CD4-positive, alpha-beta memory T cell (primary cell): ENCODE measurements around the gene PHETA2. TPM values are rescaled to one million over a fixed set of nuclear protein-coding genes. Genes with fewer than 3 reads are reported as not detected.
A peak's percentile ranks its signal among the peaks of the same experiment; 100 is the strongest.
"Not testable (repeated sequence)": the region's sequence is repeated elsewhere in the genome, so short reads cannot be mapped to it uniquely, and the experiment has no call there.

Experiments
- CTCF ChIA-PET: fragments of 350-600 bp; sonication (Branson Sonifier 250); formaldehyde crosslinking; loops from one replicate; lab custom pipeline; 2021; ENCODE audit warnings: inconsistent platforms; ENCODE audit not compliant: partially characterized antibody; lab: Charles Lee
- POLR2A ChIA-PET: fragments of 350-600 bp; sonication (Branson Sonifier 250); formaldehyde crosslinking; loops from one replicate; lab custom pipeline; 2021; ENCODE audit not compliant: partially characterized antibody; lab: Charles Lee
- DNase-seq, 5 donors: peaks; one replicate each; pipeline versions ENCODE4 v3.0.0 to v3.0.0-alpha.2; 2020 to 2022; ENCODE audit warnings: mixed read lengths in 1 of 5
- H3K27ac ChIP-seq: one replicate; pipeline ENCODE4 v1.7.0; 2013; ENCODE audit warnings: low read depth, low read length
- H3K27me3 ChIP-seq: 2 replicates; pipeline ENCODE4 v1.7.0; 2013; ENCODE audit warnings: mild to moderate bottlenecking, low read length, moderate library complexity; ENCODE audit not compliant: insufficient read depth
- H3K36me3 ChIP-seq: 2 replicates; pipeline ENCODE4 v1.7.0; 2013; ENCODE audit warnings: mild to moderate bottlenecking, low read length, moderate library complexity; ENCODE audit not compliant: insufficient read depth
- H3K4me1 ChIP-seq: 2 replicates; pipeline ENCODE4 v1.7.0; 2013; ENCODE audit warnings: mild to moderate bottlenecking, low read length, moderate library complexity; ENCODE audit not compliant: insufficient read depth
- H3K4me3 ChIP-seq, 2 donors: one replicate each; pipeline ENCODE4 v1.7.0; 2013; ENCODE audit warnings: low read length in 2 of 2, mild to moderate bottlenecking in 1 of 2
- H3K9me3 ChIP-seq, 2 donors: one replicate each; pipeline ENCODE4 v1.7.0; 2013; ENCODE audit warnings: low read length in 2 of 2, control low read depth in 1 of 2; ENCODE audit not compliant: control insufficient read depth in 1 of 2
- H3K27ac Mint-ChIP-seq, 7 donors: one replicate each; pipeline ENCODE4 v1.8.0; 2020 to 2021; ENCODE audit warnings: mixed read lengths in 7 of 7, mild to moderate bottlenecking in 6 of 7, inconsistent platforms in 3 of 7, moderate library complexity in 3 of 7
- H3K27me3 Mint-ChIP-seq, 2 donors: one replicate each; pipeline ENCODE4 v1.8.0; 2020 to 2021; ENCODE audit warnings: mixed read lengths in 2 of 2
- H3K36me3 Mint-ChIP-seq, 2 donors: one replicate each; pipeline ENCODE4 v1.8.0; 2020 to 2021; ENCODE audit warnings: mixed read lengths in 2 of 2, inconsistent platforms in 1 of 2, mild to moderate bottlenecking in 1 of 2
- H3K4me1 Mint-ChIP-seq, 4 donors: one replicate each; pipeline ENCODE4 v1.8.0; 2020 to 2021; ENCODE audit warnings: mixed read lengths in 4 of 4, mild to moderate bottlenecking in 1 of 4
- H3K4me3 Mint-ChIP-seq, 8 donors: one replicate each; pipeline ENCODE4 v1.8.0; 2020 to 2021; ENCODE audit warnings: mixed read lengths in 8 of 8, mild to moderate bottlenecking in 7 of 8, moderate library complexity in 6 of 8, inconsistent platforms in 3 of 8
- H3K9me3 Mint-ChIP-seq, 8 donors: one replicate each; pipeline ENCODE4 v1.8.0; 2020 to 2021; ENCODE audit warnings: mixed read lengths in 8 of 8, mild to moderate bottlenecking in 5 of 8, inconsistent platforms in 3 of 8, moderate library complexity in 1 of 8
- intact Hi-C: fragments of 100-400 bp; cut with micrococcal nuclease; formaldehyde crosslinking; loops from one replicate; pipeline ENCODE4 v1.15.1; 2023
- polyA plus RNA-seq, 2 donors: library from polyadenylated mRNA; unstranded; fragments of 300-500 nt; fragmentation: Illumina TruSeq; gene quantifications; one replicate each; pipeline ENCODE4 v1.2.3, GENCODE V29; 2021
- total RNA-seq, 2 experiments: library from RNA; stranded (reverse); gene quantifications; one replicate each; pipeline ENCODE4 v1.2.3, GENCODE V29; 2021

The PHETA2 gene
- total and polyA plus RNA-seq, 4 experiments from 2014 or later = 0.69 to 1.9 (median 1.7) TPM

DNA sequence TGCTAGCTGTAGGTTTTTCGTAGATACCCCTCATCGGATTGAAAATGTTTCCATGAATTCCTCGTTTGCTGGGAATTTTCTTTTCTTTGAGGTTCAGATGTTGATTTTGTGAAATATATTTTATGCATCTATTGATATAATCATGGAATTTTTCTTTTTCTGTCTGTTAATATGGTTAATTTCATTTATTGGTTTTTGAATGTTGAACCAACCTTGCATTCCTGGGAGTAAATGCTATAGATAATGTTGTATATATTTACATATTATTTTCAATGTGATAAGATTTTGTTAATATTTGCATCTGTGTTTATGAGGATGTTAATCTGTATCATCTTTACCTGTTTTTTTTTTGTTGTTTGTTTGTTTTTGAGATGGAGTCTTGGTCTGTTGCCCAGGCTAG, 27.2 kb downstream of the PHETA2 start:
- H3K4me3 Mint-ChIP-seq = no peak overlapping the region
- peaks cover 0 to 47% (median 34%) of the 10 kb centered on the region in 8 donors for H3K9me3 Mint-ChIP-seq
- Histone ChIP-seq H3K4me1 (no peaks in the 10 kb centered on the region), H3K9me3 (peaks cover 0 to 14% of the 10 kb centered on the region in 2 donors), H3K4me3 (no peak overlapping the region), H3K27ac (no peak overlapping the region), H3K36me3 (no peaks in the 10 kb centered on the region), H3K27me3 (no peaks in the 10 kb centered on the region)
- peaks cover 20 to 43% of the 10 kb centered on the region in 2 donors for H3K36me3 Mint-ChIP-seq
- ChIA-PET POLR2A (no interaction called here), CTCF (interaction anchor here (2.2 kb wide), 1 partner anchor 10 kb away, joined by 12 read pairs; the partner anchor contains the start of gene NDUFA6)
- no peaks in the 10 kb centered on the region for H3K4me1 Mint-ChIP-seq
- intact Hi-C loops = no loop called here
- H3K27me3 Mint-ChIP-seq = no peaks in the 10 kb centered on the region
- DNase-seq = no peak
- H3K27ac Mint-ChIP-seq = no peak overlapping the region

DNA sequence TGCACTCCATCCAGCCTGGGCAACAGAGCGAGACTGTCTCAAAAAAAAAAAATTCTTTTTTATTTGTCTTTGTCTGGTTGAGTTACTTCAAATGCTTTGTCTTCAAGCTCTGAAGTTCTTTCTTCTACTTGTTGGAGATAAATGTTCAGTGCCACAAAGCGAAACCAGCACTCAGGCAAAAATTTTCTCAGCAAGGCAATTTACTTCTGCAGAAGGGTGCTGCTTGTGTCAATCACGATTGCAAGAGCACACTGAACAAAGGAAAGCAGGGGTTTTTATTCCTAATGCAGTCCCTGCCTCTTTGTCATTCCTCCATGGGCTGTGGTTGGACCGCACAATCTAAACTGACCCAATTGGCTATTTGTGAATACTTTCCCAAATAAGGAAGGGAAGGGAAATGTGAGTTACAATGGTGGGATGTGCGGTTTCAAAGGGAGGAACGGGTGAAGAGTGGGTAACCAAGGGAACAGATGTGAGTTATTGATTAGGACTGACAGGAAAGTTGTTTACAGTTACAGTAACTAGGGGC, 30.3 kb downstream of the PHETA2 start:
- H3K27ac ChIP-seq, H3K27ac Mint-ChIP-seq, H3K27me3 Mint-ChIP-seq, H3K27me3 ChIP-seq, intact Hi-C loops, DNase-seq, H3K4me1 ChIP-seq, H3K4me3 Mint-ChIP-seq, H3K4me1 Mint-ChIP-seq, H3K36me3 ChIP-seq, H3K4me3 ChIP-seq: not testable (repeated sequence)
- ChIA-PET CTCF (interaction anchor here (2.2 to 2.9 kb wide), 2 partner anchors 13 to 14 kb away, joined by 7 to 10 read pairs; partner anchors contain the start of gene NDUFA6), POLR2A (interaction anchor here (1.2 kb wide), 1 partner anchor 13 kb away, joined by 3 read pairs; no protein-coding TSS in a partner anchor)
- Mint-ChIP-seq H3K9me3 (peaks cover 0 to 50% (median 32%) of the 10 kb centered on the region in 8 donors), H3K36me3 (peaks cover 17 to 54% of the 10 kb centered on the region in 2 donors)
- peaks cover 0 to 14% of the 10 kb centered on the region in 2 donors for H3K9me3 ChIP-seq

DNA sequence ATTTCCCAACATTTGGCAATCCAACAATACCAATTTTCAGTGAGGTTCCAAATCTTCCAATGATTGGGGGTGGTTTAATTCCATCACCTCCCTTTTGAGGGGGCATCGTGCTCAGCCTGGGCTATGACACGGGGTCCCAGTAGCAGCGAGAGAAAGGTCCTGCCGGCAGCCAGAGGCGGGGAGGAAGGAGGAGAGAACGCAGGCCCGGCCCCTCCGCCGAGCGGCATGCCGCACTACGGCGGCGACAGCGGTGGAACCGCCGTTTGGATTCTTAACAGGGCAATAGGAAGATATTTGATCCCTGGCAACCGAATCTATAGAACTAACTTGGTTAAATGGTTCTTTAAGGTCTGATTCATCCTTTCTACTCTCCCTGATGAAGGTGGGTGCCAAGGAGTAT, 34.8 kb downstream of the PHETA2 start:
- H3K9me3 ChIP-seq = peaks cover 0 to 6% of the 10 kb centered on the region in 2 donors
- Mint-ChIP-seq H3K27me3 (no peaks in the 10 kb centered on the region), H3K9me3 (peaks cover 0 to 21% (median 11%) of the 10 kb centered on the region in 8 donors), H3K4me3 (no peak overlapping the region), H3K4me1 (peaks cover 0 to 8% (median under 1%) of the 10 kb centered on the region in 4 donors), H3K36me3 (peaks cover 10 to 39% of the 10 kb centered on the region in 2 donors), H3K27ac (no peak overlapping the region)
- POLR2A ChIA-PET = no interaction called here
- no peaks in the 10 kb centered on the region for H3K36me3 ChIP-seq
- no peaks in the 10 kb centered on the region for H3K4me1 ChIP-seq
- no peak for DNase-seq
- CTCF ChIA-PET = interaction anchor here (1.2 kb wide), 1 partner anchor 17 kb away, joined by 4 read pairs; no protein-coding TSS in a partner anchor
- H3K4me3 ChIP-seq = no peak overlapping the region
- intact Hi-C loops = no loop called here
- H3K27ac ChIP-seq = no peak overlapping the region
- H3K27me3 ChIP-seq = no peaks in the 10 kb centered on the region

DNA sequence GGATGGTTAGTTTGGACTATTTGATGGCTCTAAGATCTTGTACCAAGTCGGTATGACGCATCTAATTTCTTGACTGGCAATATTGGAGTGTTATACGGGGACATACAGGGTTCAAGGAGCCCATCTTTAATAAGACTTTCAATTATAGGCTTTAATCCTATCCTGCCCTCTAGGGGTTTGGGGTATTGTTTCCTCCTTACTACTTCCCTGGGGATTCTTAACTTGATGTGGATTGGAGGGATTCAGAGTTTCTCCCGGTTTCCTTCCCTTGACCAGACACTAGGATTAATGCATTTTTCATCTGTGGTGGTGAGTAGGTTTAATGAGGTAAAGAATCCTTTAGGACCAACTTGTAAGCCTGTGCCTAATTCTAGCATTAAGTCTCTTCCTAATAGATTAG, 37.8 kb downstream of the PHETA2 start:
- Histone ChIP-seq H3K4me1 (no peaks in the 10 kb centered on the region), H3K36me3 (no peaks in the 10 kb centered on the region), H3K4me3 (no peak overlapping the region), H3K27ac (no peak overlapping the region), H3K9me3 (peaks cover 0 to 18% of the 10 kb centered on the region in 2 donors), H3K27me3 (no peaks in the 10 kb centered on the region)
- CTCF ChIA-PET = interaction anchor here (1.0 to 1.7 kb wide), 4 partner anchors 14 to 146 kb away, joined by 3 to 8 read pairs (median 5); no protein-coding TSS in a partner anchor
- peaks cover 11 to 32% of the 10 kb centered on the region in 2 donors for H3K36me3 Mint-ChIP-seq
- POLR2A ChIA-PET = interaction anchor here (1.9 to 2.0 kb wide), 2 partner anchors 21 to 332 kb away, joined by 4 to 9 read pairs; no protein-coding TSS in a partner anchor
- no peak overlapping the region for H3K4me3 Mint-ChIP-seq
- peaks cover 0 to 11% (median under 1%) of the 10 kb centered on the region in 4 donors for H3K4me1 Mint-ChIP-seq
- intact Hi-C loops = loop anchor here (5.0 kb wide), 1 partner anchor 144 kb away; the partner anchor contains the start of gene SEPTIN3
- DNase-seq = no peak
- H3K9me3 Mint-ChIP-seq = peaks cover 0 to 30% (median 24%) of the 10 kb centered on the region in 8 donors
- H3K27ac Mint-ChIP-seq = no peak overlapping the region
- no peaks in the 10 kb centered on the region for H3K27me3 Mint-ChIP-seq

DNA sequence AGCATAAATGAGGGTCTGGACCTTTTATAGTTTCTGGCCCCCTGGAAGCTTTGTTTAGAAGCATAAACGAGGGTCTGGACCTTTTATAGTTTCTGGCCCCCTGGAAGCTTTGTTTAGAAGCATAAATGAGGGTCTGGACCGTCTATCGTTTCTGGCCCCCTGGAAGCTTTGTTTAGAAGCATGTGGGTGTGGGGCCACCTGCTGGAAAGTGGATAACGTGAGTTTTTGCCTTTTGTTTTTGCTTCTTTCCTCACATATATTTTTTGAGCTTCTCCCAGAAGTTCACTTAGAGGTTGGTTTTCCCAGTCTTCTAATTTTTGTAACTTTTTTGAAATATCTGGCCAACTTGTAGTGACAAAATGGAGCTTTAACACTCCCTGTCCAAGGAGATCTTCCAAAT, 38.7 kb downstream of the PHETA2 start:
- not testable (repeated sequence) for DNase-seq, H3K27ac Mint-ChIP-seq, H3K27me3 Mint-ChIP-seq, H3K36me3 ChIP-seq, H3K4me3 ChIP-seq, H3K4me1 ChIP-seq, H3K4me3 Mint-ChIP-seq, H3K27ac ChIP-seq, H3K27me3 ChIP-seq
- Mint-ChIP-seq H3K36me3 (peaks cover 11 to 25% of the 10 kb centered on the region in 2 donors), H3K4me1 (peaks cover 0 to 16% (median 3%) of the 10 kb centered on the region in 4 donors), H3K9me3 (peaks cover 0 to 34% (median 24%) of the 10 kb centered on the region in 8 donors)
- peaks cover 0 to 18% of the 10 kb centered on the region in 2 donors for H3K9me3 ChIP-seq
- ChIA-PET CTCF (interaction anchor here (0.6 to 1.7 kb wide), 4 partner anchors 20 to 1365 kb away, joined by 3 to 8 read pairs (median 5); partner anchors contain the start of gene NDUFA6), POLR2A (interaction anchor here (0.6 to 2.0 kb wide), 4 partner anchors 22 to 331 kb away, joined by 3 to 9 read pairs (median 4); no protein-coding TSS in a partner anchor)
- intact Hi-C loops = loop anchor here (5.0 kb wide), 1 partner anchor 145 kb away; the partner anchor contains the start of gene SEPTIN3

DNA sequence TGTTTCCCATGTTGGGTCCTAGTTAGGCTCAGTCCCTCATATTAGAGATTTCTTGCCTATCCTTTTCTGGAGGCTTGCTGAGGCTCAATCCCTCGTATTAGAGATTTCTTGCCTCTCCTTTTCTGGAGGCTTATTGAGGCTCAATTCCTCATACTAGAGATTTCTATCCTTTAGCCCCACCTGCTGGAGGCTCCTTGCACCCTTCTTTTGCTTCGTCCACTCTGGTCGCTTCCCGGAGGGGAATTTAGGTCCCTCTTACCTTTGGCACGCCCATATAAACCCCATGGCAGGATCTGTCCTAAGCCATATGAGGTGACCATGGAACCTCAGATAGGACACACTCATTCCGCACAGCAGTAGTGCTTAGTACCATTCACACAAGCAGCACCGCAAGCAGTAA, 40.7 kb downstream of the PHETA2 start:
- Histone ChIP-seq H3K9me3 (peaks cover 0 to 18% of the 10 kb centered on the region in 2 donors), H3K27me3 (no peaks in the 10 kb centered on the region), H3K36me3 (no peaks in the 10 kb centered on the region), H3K27ac (no peak overlapping the region), H3K4me1 (peaks cover 11% of the 10 kb centered on the region), H3K4me3 (no peak overlapping the region)
- ChIA-PET CTCF (no interaction called here), POLR2A (no interaction called here)
- intact Hi-C loops = loop anchor here (5.0 kb wide), 1 partner anchor 147 kb away; the partner anchor contains the start of gene SEPTIN3
- Mint-ChIP-seq H3K9me3 (peaks cover 0 to 34% (median 24%) of the 10 kb centered on the region in 8 donors), H3K4me3 (no peak overlapping the region), H3K4me1 (peaks cover 7 to 21% (median 14%) of the 10 kb centered on the region in 4 donors), H3K36me3 (peaks cover 8 to 10% of the 10 kb centered on the region in 2 donors), H3K27ac (peak overlapping the region in 1 of 7 donors; percentile 3), H3K27me3 (no peaks in the 10 kb centered on the region)
- no peak for DNase-seq

GRCh38 chr22:42115420-42115830, 41.4 kb downstream of the PHETA2 start:
- H3K27ac ChIP-seq, H3K36me3 ChIP-seq, intact Hi-C loops, H3K4me3 Mint-ChIP-seq, CTCF ChIA-PET, DNase-seq, H3K27me3 Mint-ChIP-seq, H3K27me3 ChIP-seq, H3K4me3 ChIP-seq, POLR2A ChIA-PET, H3K36me3 Mint-ChIP-seq: not testable (repeated sequence)
- Histone ChIP-seq H3K4me1 (peaks cover 17% of the 10 kb centered on the region), H3K9me3 (peaks cover 0 to 18% of the 10 kb centered on the region in 2 donors)
- Mint-ChIP-seq H3K4me1 (peaks cover 13 to 28% (median 20%) of the 10 kb centered on the region in 4 donors), H3K9me3 (peaks cover 0 to 34% (median 24%) of the 10 kb centered on the region in 8 donors), H3K27ac (peak overlapping the region in 3 of 7 donors; percentile 5 to 90 (median 14))
